Right lobe of liver (tissue), 6 donors: ENCODE results near the gene KCNK4. TPM values are rescaled to one million over a fixed set of nuclear protein-coding genes. Genes with fewer than 3 reads are reported as not detected.
A peak's percentile ranks its signal among the peaks of the same experiment; 100 is the strongest.

Source experiments
- ATAC-seq, 4 donors: fragments of 200-7000 bp; cut with Tn5 transposase; one replicate each; pipeline ENCODE4 v1.9.1; 2020; ENCODE audit warnings: mild to moderate bottlenecking in 4 of 4, moderate library complexity in 4 of 4
- DNase-seq, 3 donors: peaks; one replicate each; pipeline ENCODE4 v3.0.0-alpha.2; 2020
- H3K27ac ChIP-seq, 3 donors: fragments of 200-600 bp; one replicate each; pipeline ENCODE4 v1.8.0; 2022
- H3K27me3 ChIP-seq, 2 donors: fragments of 200-600 bp; one replicate each; pipeline ENCODE4 v1.8.0; 2022
- H3K36me3 ChIP-seq, 4 donors: fragments of 200-600 bp; sonication (generic) in 1 of 4; one replicate each; pipeline versions ENCODE4 v1.5.1 to v1.8.0; 2017 to 2022; ENCODE audit warnings: control low read depth in 1 of 4
- H3K4me1 ChIP-seq, 4 donors: fragments of 200-600 bp; sonication (generic) in 1 of 4; one replicate each; pipeline versions ENCODE4 v1.5.1 to v1.8.0; 2017 to 2022; ENCODE audit warnings: control low read depth in 1 of 4
- H3K4me3 ChIP-seq, 3 donors: fragments of 200-600 bp; one replicate each; pipeline ENCODE4 v1.8.0; 2022
- H3K9me3 ChIP-seq, 4 donors: fragments of 200-600 bp; sonication (generic) in 1 of 4; one replicate each; pipeline versions ENCODE4 v1.5.1 to v1.8.0; 2017 to 2022; ENCODE audit warnings: control low read depth in 1 of 4
- CTCF ChIP-seq, 4 donors: fragments of 200-600 bp in 3 of 4; fragments of 450-650 bp in 1 of 4; IDR thresholded peaks; one replicate each; pipeline versions ENCODE4 v1.5.1 to v1.8.0; 2016 to 2022; ENCODE audit warnings: antibody characterized with exemption in 4 of 4, mild to moderate bottlenecking in 2 of 4
- POLR2A ChIP-seq: fragments of 450-650 bp; IDR thresholded peaks from one replicate; pipeline ENCODE4 v1.6.1; 2017; ENCODE audit warnings: antibody characterized with exemption, mild to moderate bottlenecking
- WGBS: methylation state at CpG from one replicate; pipeline ENCODE4 v1.1.6; 2018; ENCODE audit warnings: low coverage, low lambda C conversion rate; ENCODE audit not compliant: insufficient coverage; ENCODE audit errors: missing lambda C conversion rate; 5-methylcytosine and 5-hydroxymethylcytosine counted together
- intact Hi-C, 2 donors: fragments of 100-400 bp; cut with DNase I; formaldehyde crosslinking; loops; one replicate each; pipeline versions ENCODE4 v1.11.2 to v1.14.1; 2022
- total RNA-seq, 6 experiments: library from RNA; depleted of rRNA in 2 of 6; stranded (reverse); fragments of >200 nt in 2 of 6; fragmentation: NEBNext Ultra II Directional in 3 of 6; extraction: Animal tissue kit (Norgen Biotek cat#: 25700) in 3 of 6; gene quantifications; one replicate each; pipeline versions ENCODE4 v1.1.0 to v1.2.4, GENCODE V29; 2016 to 2023
- donor health status: DM: no; HTN: yes; CAD: no.
- donor health status: DM: no; HTN: no; CAD: no.
- donor health status: DM: no; HTN: no; CAD: no.
- donor health status: DM: no; HTN: yes; CAD: no.
- donor health status: DM: no; HTN: yes; CAD: no.

Gene KCNK4
- total RNA-seq, 6 experiments from 2014 or later: not detected

- no peak for TF ChIP-seq CTCF (IDR thresholded peaks at IDR 0.05)
- TF ChIP-seq POLR2A: no peak
- no peak overlapping the region for H3K27ac ChIP-seq
- peaks cover 0 to 24% (median 6%) of the 10 kb centered on the region in 4 donors for H3K4me1 ChIP-seq
- H3K4me3 ChIP-seq: no peak overlapping the region
- no peaks in the 10 kb centered on the region for H3K9me3 ChIP-seq
- ATAC-seq (no peak), DNase-seq (no peak)
- intact Hi-C loops: no loop called here
- peaks cover 0 to 5% of the 10 kb centered on the region in 2 donors for H3K27me3 ChIP-seq
- no peaks in the 10 kb centered on the region for H3K36me3 ChIP-seq
- no CpG with 5 or more reads among the region's 9 CpGs for WGBS
Measured at GRCh38 chr11:64288353-64288750, 2.8 kb upstream of the KCNK4 start.

GRCh38 chr11:64289002-64289564 lies 2.0 kb upstream of the KCNK4 start:
- H3K27me3 ChIP-seq: peaks cover 0 to 8% of the 10 kb centered on the region in 2 donors
- intact Hi-C loops: no loop called here
- no peak overlapping the region for H3K27ac ChIP-seq
- H3K4me1 ChIP-seq: peaks cover 0 to 21% (median 6%) of the 10 kb centered on the region in 4 donors
- no CpG with 5 or more reads among the region's 13 CpGs for WGBS
- no peak for ATAC-seq
- H3K9me3 ChIP-seq: no peaks in the 10 kb centered on the region
- TF ChIP-seq CTCF (IDR thresholded peaks at IDR 0.05) (no peak), POLR2A (no peak)
- DNase-seq: peak in 1 of 3 donors; percentile 45
- no peaks in the 10 kb centered on the region for H3K36me3 ChIP-seq
- H3K4me3 ChIP-seq: no peak overlapping the region

GRCh38 chr11:64290352-64291261 lies 495 bp upstream of the KCNK4 start:
- Histone ChIP-seq H3K27ac (no peak overlapping the region), H3K4me3 (no peak overlapping the region), H3K27me3 (peaks cover 0 to 10% of the 10 kb centered on the region in 2 donors), H3K4me1 (peaks cover 0 to 19% (median 5%) of the 10 kb centered on the region in 4 donors), H3K36me3 (no peaks in the 10 kb centered on the region), H3K9me3 (no peaks in the 10 kb centered on the region)
- WGBS: 52% methylated on average over 4 of the region's 10 CpGs
- intact Hi-C loops: no loop called here
- no peak for DNase-seq
- ATAC-seq: no peak
- no peak for TF ChIP-seq CTCF (IDR thresholded peaks at IDR 0.05)
- TF ChIP-seq POLR2A: no peak

- no peak for TF ChIP-seq POLR2A
- no peak for TF ChIP-seq CTCF (IDR thresholded peaks at IDR 0.05)
- ATAC-seq (no peak), DNase-seq (no peak)
- peaks cover 0 to 12% (median 0%) of the 10 kb centered on the region in 4 donors for H3K4me1 ChIP-seq
- H3K4me3 ChIP-seq: peak overlapping the region in 1 of 3 donors; percentile 1
- H3K27ac ChIP-seq: no peak overlapping the region
- H3K9me3 ChIP-seq: no peaks in the 10 kb centered on the region
- H3K27me3 ChIP-seq: peaks cover 0 to 13% of the 10 kb centered on the region in 2 donors
- no CpG with 5 or more reads among the region's 96 CpGs for WGBS
- intact Hi-C loops: no loop called here
- no peaks in the 10 kb centered on the region for H3K36me3 ChIP-seq
Measured at GRCh38 chr11:64291752-64292459, 804 bp downstream of the KCNK4 start.
